IMR-90 (cell line): ENCODE results near the gene GLS. TPM values are rescaled to one million over a fixed set of nuclear protein-coding genes. Genes with fewer than 3 reads are reported as not detected.

ENCODE experiments used
- ATAC-seq: fragments of 200-7000 bp; cut with Tn5 transposase; 2 replicates; pipeline ENCODE4 v1.9.1; 2020; ENCODE audit warnings: low read depth, mild to moderate bottlenecking, moderate library complexity
- BruUV-seq: library from RNA; stranded (reverse); fragments of 400-500 nt; replicated peaks from 2 replicates; lab custom pipeline; 2021; lab: Mats Ljungman, UMichigan
- CTCF ChIA-PET: fragments of 300-600 bp; formaldehyde crosslinking; extraction: SDS; loops from one replicate; lab custom pipeline; 2021; ENCODE audit warnings: antibody characterized with exemption; lab: Yijun Ruan, JAX
- POLR2A ChIA-PET: fragments of 300-600 bp; sonication (Branson Sonifier 250); formaldehyde crosslinking; loops from one replicate; lab custom pipeline; 2022; ENCODE audit warnings: antibody characterized with exemption; ENCODE audit not compliant: unreplicated experiment; lab: Charles Lee
- DNase-seq: peaks from one replicate; pipeline ENCODE4 v3.0.0; 2013
- H2AFZ ChIP-seq: replicated peaks from 2 replicates; pipeline ENCODE3; 2013; ENCODE audit warnings: low read length, mild to moderate bottlenecking; ENCODE audit not compliant: poor library complexity
- H2AK5ac ChIP-seq: 2 replicates; pipeline ENCODE4 v1.6.1; 2013; ENCODE audit warnings: low read depth, low read length, inconsistent platforms
- H2AK9ac ChIP-seq: replicated peaks from 2 replicates; pipeline ENCODE3; 2013; ENCODE audit warnings: mild to moderate bottlenecking, low read depth, low read length, moderate library complexity; ENCODE audit not compliant: poor library complexity
- H2BK120ac ChIP-seq: 2 replicates; pipeline ENCODE4 v1.6.1; 2013; ENCODE audit warnings: low read depth, low read length, inconsistent platforms
- H2BK15ac ChIP-seq: 3 replicates; pipeline ENCODE4 v1.6.1; 2013; ENCODE audit warnings: low read depth, low read length, inconsistent platforms
- H2BK20ac ChIP-seq: 2 replicates; pipeline ENCODE4 v1.6.1; 2013; ENCODE audit warnings: low read depth, mild to moderate bottlenecking, inconsistent platforms, low read length, moderate library complexity
- H2BK5ac ChIP-seq: 2 replicates; pipeline ENCODE4 v1.6.1; 2013; ENCODE audit warnings: mild to moderate bottlenecking, low read depth, low read length, inconsistent platforms; ENCODE audit not compliant: poor library complexity, severe bottlenecking
- H3K14ac ChIP-seq: replicated peaks from 2 replicates; pipeline ENCODE4 v1.6.1; 2013; ENCODE audit warnings: low read depth, low read length, inconsistent platforms
- H3K18ac ChIP-seq: 2 replicates; pipeline ENCODE4 v1.6.1; 2013; ENCODE audit warnings: low read depth, low read length, control low read depth
- H3K23ac ChIP-seq: 2 replicates; pipeline ENCODE4 v1.6.1; 2013; ENCODE audit warnings: low read depth, low read length, inconsistent platforms
- H3K27ac ChIP-seq: 2 replicates; pipeline ENCODE4 v1.5.1; 2013; ENCODE audit warnings: mild to moderate bottlenecking, control low read depth, low read length; ENCODE audit not compliant: insufficient read depth
- H3K27me3 ChIP-seq: 2 replicates; pipeline ENCODE4 v1.6.1; 2013; ENCODE audit warnings: low read length; ENCODE audit not compliant: control insufficient read depth, insufficient read depth
- H3K36me3 ChIP-seq: 2 replicates; pipeline ENCODE4 v1.6.1; 2013; ENCODE audit warnings: low read length, mixed read lengths; ENCODE audit not compliant: control insufficient read depth, insufficient read depth
- H3K4ac ChIP-seq: 2 replicates; pipeline ENCODE4 v1.6.1; 2013; ENCODE audit warnings: low read depth, low read length, inconsistent platforms
- H3K4me1 ChIP-seq: 2 replicates; pipeline ENCODE4 v1.6.1; 2013; ENCODE audit warnings: low read length, mixed read lengths; ENCODE audit not compliant: control insufficient read depth, insufficient read depth
- H3K4me2 ChIP-seq: 2 replicates; pipeline ENCODE4 v1.6.1; 2013; ENCODE audit warnings: low read depth, mild to moderate bottlenecking, control low read depth, low read length, moderate library complexity
- H3K4me3 ChIP-seq: 2 replicates; pipeline ENCODE4 v1.5.1; 2013; ENCODE audit warnings: low read depth, mild to moderate bottlenecking, control low read depth, low read length, moderate library complexity; ENCODE audit not compliant: insufficient read depth
- H3K56ac ChIP-seq: 2 replicates; pipeline ENCODE4 v1.6.1; 2013; ENCODE audit warnings: low read length, inconsistent platforms; ENCODE audit not compliant: insufficient read depth; ENCODE audit errors: extremely low read depth
- H3K79me1 ChIP-seq, 2 experiments: 2 replicates each; pipeline ENCODE4 v1.6.1; 2013; ENCODE audit warnings: low read length in 2 of 2, inconsistent platforms in 1 of 2, low read depth in 1 of 2
- H3K9ac ChIP-seq: 2 replicates; pipeline ENCODE4 v1.6.1; 2013; ENCODE audit warnings: low read depth, low read length, control low read depth
- H3K9me1 ChIP-seq: 2 replicates; pipeline ENCODE4 v1.6.1; 2013; ENCODE audit warnings: low read length, inconsistent platforms; ENCODE audit not compliant: insufficient read depth
- H3K9me3 ChIP-seq: 2 replicates; pipeline ENCODE4 v1.6.1; 2013; ENCODE audit warnings: low read length; ENCODE audit not compliant: control insufficient read depth, insufficient read depth
- H4K20me1 ChIP-seq: 2 replicates; pipeline ENCODE4 v1.6.1; 2013; ENCODE audit warnings: low read length, inconsistent platforms; ENCODE audit not compliant: insufficient read depth
- H4K5ac ChIP-seq: 2 replicates; pipeline ENCODE4 v1.6.1; 2013; ENCODE audit warnings: mild to moderate bottlenecking, low read depth, low read length, control low read depth
- H4K8ac ChIP-seq, 2 experiments: 2 replicates each; pipeline ENCODE4 v1.6.1; 2013; ENCODE audit warnings: low read depth in 2 of 2, low read length in 2 of 2, control low read depth in 1 of 2, inconsistent platforms in 1 of 2
- H4K91ac ChIP-seq: 2 replicates; pipeline ENCODE4 v1.6.1; 2013; ENCODE audit warnings: low read depth, low read length, inconsistent platforms; ENCODE audit not compliant: insufficient read depth
- BHLHE40 ChIP-seq: fragments of 150-350 bp; IDR thresholded peaks from 2 replicates; pipeline ENCODE4 v1.6.1; 2016; ENCODE audit warnings: mild to moderate bottlenecking, low read depth, low read length
- CHD1 ChIP-seq: IDR thresholded peaks from 2 replicates; pipeline ENCODE4 v1.6.1; 2012; ENCODE audit warnings: low read depth, low read length, improper control_type of control experiment
- FOS ChIP-seq: fragments of 150-350 bp; IDR thresholded peaks from 2 replicates; pipeline ENCODE4 v1.6.1; 2016; ENCODE audit warnings: low read depth, low read length
- MXI1 ChIP-seq: IDR thresholded peaks from 2 replicates; pipeline ENCODE4 v1.6.1; 2012; ENCODE audit warnings: low read depth, mild to moderate bottlenecking, low read length, moderate library complexity, borderline replicate concordance
- NFE2L2 ChIP-seq: fragments of 150-350 bp; IDR thresholded peaks from 2 replicates; pipeline ENCODE4 v1.6.1; 2016; ENCODE audit warnings: low read depth, mild to moderate bottlenecking, low read length
- RFX5 ChIP-seq: IDR thresholded peaks from 2 replicates; pipeline ENCODE4 v1.8.0; 2012; ENCODE audit warnings: low read depth, mild to moderate bottlenecking, low read length, moderate library complexity
- SMC3 ChIP-seq: fragments of 150-350 bp; IDR thresholded peaks from 2 replicates; pipeline ENCODE4 v1.6.1; 2016; ENCODE audit warnings: low read depth, mild to moderate bottlenecking, antibody characterized with exemption, low read length, moderate library complexity
- WGBS, 2 experiments: methylation state at CpG; one replicate each; pipeline versions ENCODE4 v1.1.5 to v1.1.7; 2013; ENCODE audit warnings: missing lambda C conversion rate in 2 of 2; ENCODE audit not compliant: insufficient read length in 1 of 2; ENCODE audit errors: extremely low coverage in 2 of 2; 5-methylcytosine and 5-hydroxymethylcytosine counted together
- dilution Hi-C: fragments of 300-500 bp; cut with HindIII; formaldehyde crosslinking; loops from one replicate; pipeline ENCODE4 v1.14.3; 2018; ENCODE audit warnings: low sequenced_read_pairs; ENCODE audit not compliant: unreplicated experiment
- in situ Hi-C: fragments of 300-500 bp; cut with MboI; formaldehyde crosslinking; loops from 3 replicates; pipeline ENCODE4 v1.14.3; 2019; ENCODE audit warnings: low sequenced_read_pairs, inconsistent platforms, mixed read lengths
- intact Hi-C: fragments of 100-400 bp; cut with micrococcal nuclease; formaldehyde crosslinking; loops from 2 replicates; pipeline ENCODE4 v1.10.0; 2022
- polyA plus RNA-seq, 3 experiments: library from polyadenylated mRNA; depleted of rRNA; stranded (reverse); fragments of >200 nt; gene quantifications; 2 replicates each; pipeline ENCODE4 v1.2.3, GENCODE V29; 2012; ENCODE audit warnings: low replicate concordance in 1 of 3
- total RNA-seq: library from RNA; depleted of rRNA; stranded (reverse); fragments of >200 nt; gene quantifications from 2 replicates; pipeline ENCODE4 v1.2.3, GENCODE V29; 2012
- TF ChIP-seq, protein P1 (sequence below): conservative IDR thresholded peaks from 2 replicates; pipeline ENCODE4 v1.5.1; 2012; ENCODE audit warnings: mild to moderate bottlenecking, low read depth, low read length, improper control_type of control experiment
- TF ChIP-seq, protein P2 (sequence below): fragments of 150-350 bp; IDR thresholded peaks from 2 replicates; pipeline ENCODE4 v1.6.1; 2016; ENCODE audit warnings: low read depth, mild to moderate bottlenecking, low read length, moderate library complexity, borderline replicate concordance
- TF ChIP-seq, protein P3 (sequence below): fragments of 150-350 bp; IDR thresholded peaks from 2 replicates; pipeline ENCODE4 v1.6.1; 2017; ENCODE audit warnings: mild to moderate bottlenecking, antibody characterized with exemption, low read length, low read depth

GLS gene
- total and polyA plus RNA-seq, 2 of the 4 experiments (the other 2 are of a cell fraction) = 87.5 to 130 TPM

DNA sequence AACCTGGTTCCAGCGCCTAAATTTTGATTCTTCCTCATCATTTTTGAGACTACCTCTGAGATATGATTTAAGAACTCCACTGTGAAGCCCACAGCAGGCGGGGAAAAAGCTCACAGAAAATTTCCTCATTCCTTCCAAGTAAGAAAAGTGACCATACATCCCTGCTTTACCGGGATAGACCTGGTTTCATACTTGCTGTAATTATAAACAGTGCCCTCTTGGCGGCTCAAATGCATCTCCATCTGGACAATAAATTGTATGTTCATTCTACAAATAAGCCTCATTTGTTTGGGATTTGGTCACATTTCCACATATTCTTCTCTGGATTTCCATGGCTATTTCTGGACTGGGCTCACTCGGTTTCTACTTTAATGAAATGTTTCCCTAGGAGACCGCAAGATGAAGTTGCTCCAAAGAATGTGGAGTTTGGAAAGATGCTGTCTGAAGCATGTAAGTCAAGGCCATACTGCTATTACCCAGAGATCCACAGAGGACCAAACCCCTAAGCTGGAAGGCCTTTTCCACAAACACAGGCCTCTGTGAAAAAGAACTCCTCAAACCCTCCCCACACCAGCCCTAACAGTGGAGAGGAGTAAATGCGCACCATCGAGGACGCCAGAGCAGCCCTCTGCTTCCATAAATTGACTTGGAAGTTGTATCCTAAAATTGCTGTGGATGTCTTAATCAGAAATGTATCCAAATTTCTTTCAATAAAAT, 119.5 kb downstream of the GLS start:
- no peak for ATAC-seq
- H3K4me1 ChIP-seq = no peaks in the 10 kb centered on the region
- no peak overlapping the region for H4K91ac ChIP-seq
- ChIA-PET CTCF (no interaction called here), POLR2A (interaction anchor here (0.5 kb wide), 1 partner anchor 134 kb away, joined by 4 read pairs; no protein-coding TSS in a partner anchor)
- intact Hi-C loops (loop anchor here (5.0 kb wide), 1 partner anchor 33 kb away; no protein-coding TSS in a partner anchor), dilution Hi-C loops (no loop called here), in situ Hi-C loops (no loop called here)
- no peak overlapping the region for H2BK120ac ChIP-seq
- WGBS, 2 experiments = 71% methylated on average over 1 of the region's 9 CpGs; no CpG with 5 or more reads in 1 of the 2 experiments
- H3K14ac ChIP-seq = no peak overlapping the region
- H2AK9ac ChIP-seq = no peak overlapping the region
- no peak overlapping the region for H2BK15ac ChIP-seq
- no peak for DNase-seq
- H2AK5ac ChIP-seq = no peak overlapping the region
- TF ChIP-seq, protein P1, sequence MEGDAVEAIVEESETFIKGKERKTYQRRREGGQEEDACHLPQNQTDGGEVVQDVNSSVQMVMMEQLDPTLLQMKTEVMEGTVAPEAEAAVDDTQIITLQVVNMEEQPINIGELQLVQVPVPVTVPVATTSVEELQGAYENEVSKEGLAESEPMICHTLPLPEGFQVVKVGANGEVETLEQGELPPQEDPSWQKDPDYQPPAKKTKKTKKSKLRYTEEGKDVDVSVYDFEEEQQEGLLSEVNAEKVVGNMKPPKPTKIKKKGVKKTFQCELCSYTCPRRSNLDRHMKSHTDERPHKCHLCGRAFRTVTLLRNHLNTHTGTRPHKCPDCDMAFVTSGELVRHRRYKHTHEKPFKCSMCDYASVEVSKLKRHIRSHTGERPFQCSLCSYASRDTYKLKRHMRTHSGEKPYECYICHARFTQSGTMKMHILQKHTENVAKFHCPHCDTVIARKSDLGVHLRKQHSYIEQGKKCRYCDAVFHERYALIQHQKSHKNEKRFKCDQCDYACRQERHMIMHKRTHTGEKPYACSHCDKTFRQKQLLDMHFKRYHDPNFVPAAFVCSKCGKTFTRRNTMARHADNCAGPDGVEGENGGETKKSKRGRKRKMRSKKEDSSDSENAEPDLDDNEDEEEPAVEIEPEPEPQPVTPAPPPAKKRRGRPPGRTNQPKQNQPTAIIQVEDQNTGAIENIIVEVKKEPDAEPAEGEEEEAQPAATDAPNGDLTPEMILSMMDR = no peak
- TF ChIP-seq CHD1 (no peak), MXI1 (no peak), RFX5 (no peak), BHLHE40 (no peak), NFE2L2 (no peak), FOS (no peak), SMC3 (no peak)
- TF ChIP-seq, protein P2, sequence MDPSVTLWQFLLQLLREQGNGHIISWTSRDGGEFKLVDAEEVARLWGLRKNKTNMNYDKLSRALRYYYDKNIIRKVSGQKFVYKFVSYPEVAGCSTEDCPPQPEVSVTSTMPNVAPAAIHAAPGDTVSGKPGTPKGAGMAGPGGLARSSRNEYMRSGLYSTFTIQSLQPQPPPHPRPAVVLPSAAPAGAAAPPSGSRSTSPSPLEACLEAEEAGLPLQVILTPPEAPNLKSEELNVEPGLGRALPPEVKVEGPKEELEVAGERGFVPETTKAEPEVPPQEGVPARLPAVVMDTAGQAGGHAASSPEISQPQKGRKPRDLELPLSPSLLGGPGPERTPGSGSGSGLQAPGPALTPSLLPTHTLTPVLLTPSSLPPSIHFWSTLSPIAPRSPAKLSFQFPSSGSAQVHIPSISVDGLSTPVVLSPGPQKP = no peak
- TF ChIP-seq, protein P3, sequence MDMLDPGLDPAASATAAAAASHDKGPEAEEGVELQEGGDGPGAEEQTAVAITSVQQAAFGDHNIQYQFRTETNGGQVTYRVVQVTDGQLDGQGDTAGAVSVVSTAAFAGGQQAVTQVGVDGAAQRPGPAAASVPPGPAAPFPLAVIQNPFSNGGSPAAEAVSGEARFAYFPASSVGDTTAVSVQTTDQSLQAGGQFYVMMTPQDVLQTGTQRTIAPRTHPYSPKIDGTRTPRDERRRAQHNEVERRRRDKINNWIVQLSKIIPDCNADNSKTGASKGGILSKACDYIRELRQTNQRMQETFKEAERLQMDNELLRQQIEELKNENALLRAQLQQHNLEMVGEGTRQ = no peak
- no peak overlapping the region for H4K5ac ChIP-seq
- no peak overlapping the region for H3K9ac ChIP-seq
- peaks cover 5 to 25% of the 10 kb centered on the region in 2 experiments; a peak in 3 of 4 replicates for H3K79me1 ChIP-seq
- no peak overlapping the region for H3K4me3 ChIP-seq
- 0 out of 2 replicates have a peak, but pooled peaks cover 4% of the 10 kb centered on the region for H4K20me1 ChIP-seq
- H3K9me1 ChIP-seq = peaks cover 2% of the 10 kb centered on the region; the same call in 1 of the 2 replicates
- no peak overlapping the region for H2BK5ac ChIP-seq
- no peak overlapping the region for H2BK20ac ChIP-seq
- no TSS peak for BruUV-seq
- H2AFZ ChIP-seq = no peak overlapping the region
- peaks cover 58% of the 10 kb centered on the region for H3K36me3 ChIP-seq
- H3K23ac ChIP-seq = no peak overlapping the region
- no peak overlapping the region for H3K56ac ChIP-seq
- no peak overlapping the region for H3K4me2 ChIP-seq
- H3K27me3 ChIP-seq = no peaks in the 10 kb centered on the region
- H3K18ac ChIP-seq = no peak overlapping the region
- H3K9me3 ChIP-seq = no peaks in the 10 kb centered on the region
- H4K8ac ChIP-seq = no peak overlapping the region
- no peak overlapping the region for H3K4ac ChIP-seq
- no peak overlapping the region for H3K27ac ChIP-seq
